Cardiac muscle cell (in vitro differentiated cells and primary cell): Measurements from ENCODE around the gene EIF3F. TPM values are rescaled to one million over a fixed set of nuclear protein-coding genes. Genes with fewer than 3 reads are reported as not detected.

Experiments
- DNase-seq, 2 donors: peaks; one replicate each; pipeline versions ENCODE4 v3.0.0 to v3.0.0-alpha.2; 2010 to 2017; ENCODE audit warnings: low read depth in 1 of 2, low spot score in 1 of 2
- H3K27ac ChIP-seq: fragments of 200-600 bp; sonication (generic); 2 replicates; pipeline ENCODE4 v1.5.1; 2016
- H3K27me3 ChIP-seq: fragments of 200-600 bp; sonication (generic); 2 replicates; pipeline ENCODE4 v1.6.0; 2016; ENCODE audit warnings: control low read depth
- H3K36me3 ChIP-seq: fragments of 200-600 bp; sonication (generic); 2 replicates; pipeline ENCODE4 v1.5.1; 2016; ENCODE audit warnings: control low read depth
- H3K4me1 ChIP-seq: fragments of 200-600 bp; sonication (generic); 2 replicates; pipeline ENCODE4 v1.8.1; 2017; ENCODE audit warnings: low read depth, mild to moderate bottlenecking, mixed run types
- H3K4me3 ChIP-seq: fragments of 200-600 bp; sonication (generic); 2 replicates; pipeline ENCODE4 v1.5.1; 2016; ENCODE audit warnings: mild to moderate bottlenecking
- H3K9me3 ChIP-seq: fragments of 200-600 bp; sonication (generic); 2 replicates; pipeline ENCODE4 v1.5.1; 2017; ENCODE audit warnings: low read depth, mild to moderate bottlenecking, control low read depth
- polyA plus RNA-seq: library from polyadenylated mRNA; unstranded; fragments of >200 nt; fragmentation: Nextera tagmentation; extraction: Ambion mirVana; gene quantifications from 2 replicates; pipeline ENCODE4 v1.2.1, GENCODE V29; 2016
- total RNA-seq: library from RNA; depleted of rRNA; stranded (reverse); fragments of >200 nt; gene quantifications from 2 replicates; pipeline ENCODE4 v1.2.3, GENCODE V29; 2016
- TF ChIP-seq, protein P1 (sequence below): IDR thresholded peaks from 2 replicates; pipeline ENCODE4 v1.5.1; 2012; ENCODE audit warnings: low read depth, mild to moderate bottlenecking, low read length

Gene EIF3F, protein sequence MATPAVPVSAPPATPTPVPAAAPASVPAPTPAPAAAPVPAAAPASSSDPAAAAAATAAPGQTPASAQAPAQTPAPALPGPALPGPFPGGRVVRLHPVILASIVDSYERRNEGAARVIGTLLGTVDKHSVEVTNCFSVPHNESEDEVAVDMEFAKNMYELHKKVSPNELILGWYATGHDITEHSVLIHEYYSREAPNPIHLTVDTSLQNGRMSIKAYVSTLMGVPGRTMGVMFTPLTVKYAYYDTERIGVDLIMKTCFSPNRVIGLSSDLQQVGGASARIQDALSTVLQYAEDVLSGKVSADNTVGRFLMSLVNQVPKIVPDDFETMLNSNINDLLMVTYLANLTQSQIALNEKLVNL
- total RNA-seq: 271 and 306 TPM in 2 replicates
- 150 and 215 TPM in 2 replicates for polyA plus RNA-seq

DNA sequence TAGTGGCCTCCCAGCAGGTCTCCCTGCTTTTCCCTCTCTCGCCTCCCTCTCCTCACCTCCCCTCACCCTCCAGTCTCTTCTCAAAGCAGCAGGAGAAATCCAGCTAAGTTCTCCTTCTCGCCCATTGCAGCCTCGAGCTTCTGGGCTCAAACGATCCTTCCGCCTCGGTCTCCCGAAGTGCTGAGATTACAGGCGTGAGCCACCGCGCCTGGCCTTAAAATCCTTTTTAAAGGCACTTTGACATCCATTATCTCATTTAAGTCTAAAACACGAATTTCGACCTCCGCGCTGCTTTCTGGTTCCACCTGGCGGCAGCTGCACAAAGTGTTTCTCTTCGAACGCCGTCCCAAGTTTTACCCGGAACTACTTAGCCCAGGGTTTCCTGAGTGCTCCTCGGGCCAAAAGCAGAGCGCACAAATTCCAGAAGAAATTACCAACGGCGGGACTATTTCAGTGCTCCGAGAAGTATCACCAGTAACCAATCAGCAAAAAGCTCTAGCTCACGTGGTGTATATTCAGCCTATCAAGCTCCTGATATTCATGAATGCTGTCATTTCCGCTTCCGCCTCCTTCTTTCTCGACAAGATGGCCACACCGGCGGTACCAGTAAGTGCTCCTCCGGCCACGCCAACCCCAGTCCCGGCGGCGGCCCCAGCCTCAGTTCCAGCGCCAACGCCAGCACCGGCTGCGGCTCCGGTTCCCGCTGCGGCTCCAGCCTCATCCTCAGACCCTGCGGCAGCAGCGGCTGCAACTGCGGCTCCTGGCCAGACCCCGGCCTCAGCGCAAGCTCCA lies at the start of gene EIF3F:
TSS of gene EIF3F (plus strand) at position 570 of the 792 bp plus-strand sequence. CDS start at position 586, 16 bp downstream.
- no peaks in the 10 kb centered on the region for H3K9me3 ChIP-seq
- peaks cover 6% of the 10 kb centered on the region for H3K4me1 ChIP-seq
- H3K4me3 ChIP-seq: peak within 1 kb of the TSS; percentile 52
- peak within 1 kb of the TSS; percentile 65 for H3K27ac ChIP-seq
- peaks cover 8% of the 10 kb centered on the region for H3K36me3 ChIP-seq
- no peaks in the 10 kb centered on the region for H3K27me3 ChIP-seq
- peak; percentile 99 to 100 for DNase-seq
- TF ChIP-seq, protein P1, sequence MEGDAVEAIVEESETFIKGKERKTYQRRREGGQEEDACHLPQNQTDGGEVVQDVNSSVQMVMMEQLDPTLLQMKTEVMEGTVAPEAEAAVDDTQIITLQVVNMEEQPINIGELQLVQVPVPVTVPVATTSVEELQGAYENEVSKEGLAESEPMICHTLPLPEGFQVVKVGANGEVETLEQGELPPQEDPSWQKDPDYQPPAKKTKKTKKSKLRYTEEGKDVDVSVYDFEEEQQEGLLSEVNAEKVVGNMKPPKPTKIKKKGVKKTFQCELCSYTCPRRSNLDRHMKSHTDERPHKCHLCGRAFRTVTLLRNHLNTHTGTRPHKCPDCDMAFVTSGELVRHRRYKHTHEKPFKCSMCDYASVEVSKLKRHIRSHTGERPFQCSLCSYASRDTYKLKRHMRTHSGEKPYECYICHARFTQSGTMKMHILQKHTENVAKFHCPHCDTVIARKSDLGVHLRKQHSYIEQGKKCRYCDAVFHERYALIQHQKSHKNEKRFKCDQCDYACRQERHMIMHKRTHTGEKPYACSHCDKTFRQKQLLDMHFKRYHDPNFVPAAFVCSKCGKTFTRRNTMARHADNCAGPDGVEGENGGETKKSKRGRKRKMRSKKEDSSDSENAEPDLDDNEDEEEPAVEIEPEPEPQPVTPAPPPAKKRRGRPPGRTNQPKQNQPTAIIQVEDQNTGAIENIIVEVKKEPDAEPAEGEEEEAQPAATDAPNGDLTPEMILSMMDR: peak; percentile 81

DNA sequence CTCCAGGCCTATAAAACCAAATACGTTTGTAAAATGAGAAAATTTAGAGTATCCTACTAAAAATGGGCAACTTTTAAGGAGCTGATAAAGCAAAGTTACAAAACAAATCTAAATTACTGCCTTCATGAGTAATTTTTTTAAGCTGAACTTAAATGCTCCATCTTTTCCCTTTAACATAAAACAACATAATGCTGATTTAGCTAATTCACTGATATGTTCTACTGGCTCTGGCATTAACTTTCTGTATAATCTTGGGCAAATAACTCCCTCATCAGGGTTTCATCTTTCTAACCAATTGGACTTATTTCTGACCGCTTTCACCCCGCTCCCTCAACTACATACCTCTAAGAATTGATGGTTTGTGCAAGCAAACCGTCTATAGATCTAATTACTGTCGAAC lies 46.0 kb upstream of the EIF3F start:
- no peak for DNase-seq
- no peaks in the 10 kb centered on the region for H3K27me3 ChIP-seq
- TF ChIP-seq, protein P1: no peak

DNA sequence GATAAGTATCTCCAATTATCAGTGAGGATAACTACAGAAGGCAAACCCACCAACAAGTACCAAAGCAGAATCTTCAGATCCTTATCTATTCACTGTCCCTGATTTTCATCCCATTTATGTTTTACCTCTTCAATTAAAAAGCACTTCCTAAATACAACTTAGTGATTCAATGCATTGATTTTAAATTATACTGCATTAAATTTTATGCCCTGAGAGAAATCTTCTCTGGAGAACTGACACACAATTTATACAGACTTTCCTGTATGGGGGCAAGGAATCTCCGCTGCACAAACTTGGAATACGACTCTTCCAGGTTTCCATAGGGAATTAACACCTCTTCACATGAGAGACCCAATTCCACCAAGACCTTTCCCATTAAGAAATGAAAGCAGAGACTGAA lies 45.5 kb upstream of the EIF3F start, which contains the start of gene OR10A3:
TSS of gene OR10A3 (minus strand) at position 101 of the 400 bp plus-strand sequence. CDS start 2,188 bp downstream, outside the sequence.
- Histone ChIP-seq H3K4me3 (no peak within 1 kb of the TSS), H3K36me3 (no peaks in the 10 kb centered on the region), H3K27me3 (no peaks in the 10 kb centered on the region), H3K4me1 (no peaks in the 10 kb centered on the region), H3K27ac (no peak within 1 kb of the TSS), H3K9me3 (no peaks in the 10 kb centered on the region)
- TF ChIP-seq, protein P1: no peak
- DNase-seq: no peak

More for the DNA sequence above, 46.0 kb upstream of the EIF3F start:
- H3K4me3 ChIP-seq: no peak overlapping the region
- no peak overlapping the region for H3K27ac ChIP-seq
- H3K9me3 ChIP-seq: no peaks in the 10 kb centered on the region
- no peaks in the 10 kb centered on the region for H3K36me3 ChIP-seq
- H3K4me1 ChIP-seq: no peaks in the 10 kb centered on the region

DNA sequence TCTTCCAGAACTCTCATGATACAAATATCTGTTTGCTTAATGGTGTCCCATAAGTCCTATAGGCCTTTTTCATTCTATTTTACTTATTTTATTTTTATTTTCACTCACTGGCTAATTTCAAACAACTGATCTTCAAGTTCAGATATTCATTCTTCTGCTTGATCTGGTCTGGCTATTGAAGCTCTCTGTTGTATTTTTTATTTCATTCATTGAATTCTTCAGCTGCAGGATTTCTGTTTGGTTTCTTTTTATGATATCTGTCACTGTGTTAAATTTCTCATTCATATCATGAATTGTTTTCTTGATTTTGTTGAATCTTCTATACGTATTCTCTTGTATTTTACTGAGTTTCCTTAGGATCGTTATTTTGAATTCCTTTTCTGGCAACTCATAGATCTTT lies 43.0 kb upstream of the EIF3F start:
- Histone ChIP-seq H3K9me3 (no peaks in the 10 kb centered on the region), H3K27ac (no peak overlapping the region), H3K4me1 (no peaks in the 10 kb centered on the region), H3K27me3 (peaks cover 2% of the 10 kb centered on the region), H3K4me3 (no peak overlapping the region), H3K36me3 (no peaks in the 10 kb centered on the region)
- TF ChIP-seq, protein P1: no peak
- no peak for DNase-seq

DNA sequence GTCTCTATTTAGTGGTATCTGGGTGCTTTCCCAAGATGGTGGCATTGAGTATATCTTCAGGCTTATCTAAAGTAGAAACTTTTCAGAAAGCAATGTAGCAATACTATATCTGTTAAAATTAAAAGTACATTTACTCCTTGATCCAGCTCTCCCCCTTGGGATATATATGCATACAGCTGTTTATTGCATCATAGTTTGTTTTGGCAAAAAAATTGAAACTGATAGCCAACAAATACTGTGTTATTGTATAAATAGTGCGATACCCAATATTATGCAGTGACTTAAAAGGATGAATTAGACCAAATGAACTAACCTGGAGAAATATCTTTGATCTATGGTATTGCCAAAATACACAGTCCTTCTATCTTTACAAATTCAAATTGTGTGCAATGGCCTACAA lies 37.2 kb upstream of the EIF3F start:
- H3K4me3 ChIP-seq: no peak overlapping the region
- H3K27ac ChIP-seq: no peak overlapping the region
- H3K36me3 ChIP-seq: no peaks in the 10 kb centered on the region
- DNase-seq: no peak
- H3K27me3 ChIP-seq: peaks cover 2% of the 10 kb centered on the region
- H3K9me3 ChIP-seq: no peaks in the 10 kb centered on the region
- H3K4me1 ChIP-seq: no peaks in the 10 kb centered on the region
- TF ChIP-seq, protein P1: no peak
